HEK293 (cell line): ENCODE data around the gene FDXR.

ENCODE experiments used
- CTCF ChIA-PET: fragments of 350-600 bp; formaldehyde crosslinking; extraction: SDS; loops from one replicate; lab custom pipeline; 2021; ENCODE audit warnings: antibody characterized with exemption; lab: Yijun Ruan, JAX
- POLR2A ChIA-PET: fragments of 300-600 bp; formaldehyde crosslinking; extraction: SDS; loops from one replicate; lab custom pipeline; 2020; ENCODE audit warnings: antibody characterized with exemption, inconsistent platforms; lab: Yijun Ruan, JAX
- H3K27ac ChIP-seq: fragments of 200-500 bp; sonication (Bioruptor generic); 2 replicates; pipeline ENCODE4 v1.5.1; 2014; ENCODE audit warnings: low read depth, low read length, control low read depth, inconsistent platforms; ENCODE audit errors: extremely low read depth
- H3K36me3 ChIP-seq, 2 experiments: fragments of 200-500 bp in 1 of 2; sonication (Bioruptor generic) in 1 of 2; 1 replicate in 1 of 2; 2 replicates in 1 of 2; pipeline ENCODE4 v1.5.1; 2014 to 2017; ENCODE audit warnings: inconsistent platforms in 2 of 2, low read length in 2 of 2; ENCODE audit not compliant: control insufficient read depth in 2 of 2, insufficient read depth in 1 of 2
- H3K4me1 ChIP-seq: fragments of 200-500 bp; sonication (Bioruptor generic); 2 replicates; pipeline ENCODE4 v1.5.1; 2014; ENCODE audit warnings: mild to moderate bottlenecking, low read length, inconsistent platforms; ENCODE audit not compliant: control insufficient read depth, insufficient read depth
- H3K4me3 ChIP-seq: 2 replicates; pipeline ENCODE4 v1.5.1; 2011; ENCODE audit warnings: low read depth, mild to moderate bottlenecking, control low read depth, low read length, moderate library complexity
- H3K9me3 ChIP-seq: fragments of 200-500 bp; sonication (Bioruptor generic); 2 replicates; pipeline ENCODE4 v1.5.1; 2014; ENCODE audit warnings: low read depth, low read length, inconsistent platforms; ENCODE audit not compliant: control insufficient read depth, insufficient read depth
- GLIS2 ChIP-seq: fragments of 450-650 bp; formaldehyde crosslinking; IDR thresholded peaks from 2 replicates; pipeline ENCODE4 v1.5.1; 2016; ENCODE audit warnings: missing biosample characterization, missing genetic modification characterization
- OVOL3 ChIP-seq: fragments of 450-650 bp; formaldehyde crosslinking; IDR thresholded peaks from 2 replicates; pipeline ENCODE4 v1.5.1; 2016; ENCODE audit warnings: missing biosample characterization, missing genetic modification characterization
- PRDM10 ChIP-seq: fragments of 450-650 bp; formaldehyde crosslinking; IDR thresholded peaks from 2 replicates; pipeline ENCODE4 v1.5.1; 2016; ENCODE audit warnings: missing biosample characterization, missing genetic modification characterization
- SCRT2 ChIP-seq: fragments of 450-650 bp; formaldehyde crosslinking; IDR thresholded peaks from 2 replicates; pipeline ENCODE4 v1.5.1; 2016; ENCODE audit warnings: missing biosample characterization, missing genetic modification characterization
- WT1 ChIP-seq: fragments of 450-650 bp; formaldehyde crosslinking; IDR thresholded peaks from 2 replicates; pipeline ENCODE4 v1.5.1; 2016; ENCODE audit warnings: missing biosample characterization, missing genetic modification characterization
- ZBTB17 ChIP-seq: fragments of 450-650 bp; formaldehyde crosslinking; IDR thresholded peaks from 2 replicates; pipeline ENCODE4 v1.5.1; 2016; ENCODE audit warnings: missing biosample characterization, missing genetic modification characterization
- ZFHX2 ChIP-seq: fragments of 450-650 bp; formaldehyde crosslinking; conservative IDR thresholded peaks from 2 replicates; pipeline ENCODE4 v1.5.1; 2016; ENCODE audit warnings: missing biosample characterization, missing genetic modification characterization
- ZNF133 ChIP-seq: fragments of 450-650 bp; formaldehyde crosslinking; IDR thresholded peaks from 2 replicates; pipeline ENCODE4 v1.5.1; 2016; ENCODE audit warnings: missing biosample characterization, missing genetic modification characterization
- ZNF146 ChIP-seq: fragments of 450-650 bp; formaldehyde crosslinking; IDR thresholded peaks from 2 replicates; pipeline ENCODE4 v1.5.1; 2016; ENCODE audit warnings: missing biosample characterization, missing genetic modification characterization
- ZNF174 ChIP-seq: fragments of 450-650 bp; formaldehyde crosslinking; IDR thresholded peaks from 2 replicates; pipeline ENCODE4 v1.5.0; 2017; ENCODE audit warnings: missing biosample characterization, mild to moderate bottlenecking, missing genetic modification characterization
- ZNF184 ChIP-seq: fragments of 450-650 bp; IDR thresholded peaks from 2 replicates; pipeline ENCODE4 v1.5.1; 2018; ENCODE audit warnings: missing biosample characterization, mild to moderate bottlenecking, missing genetic modification characterization
- ZNF266 ChIP-seq: fragments of 450-650 bp; formaldehyde crosslinking; IDR thresholded peaks from 2 replicates; pipeline ENCODE4 v1.5.1; 2016; ENCODE audit warnings: missing biosample characterization, missing genetic modification characterization, low read depth
- ZNF292 ChIP-seq: fragments of 450-650 bp; formaldehyde crosslinking; IDR thresholded peaks from 2 replicates; pipeline ENCODE4 v1.5.1; 2016; ENCODE audit warnings: low read depth, missing biosample characterization, missing genetic modification characterization, borderline replicate concordance
- ZNF324 ChIP-seq: fragments of 450-650 bp; formaldehyde crosslinking; IDR thresholded peaks from 2 replicates; pipeline ENCODE4 v1.5.1; 2016; ENCODE audit warnings: missing biosample characterization, missing genetic modification characterization
- ZNF335 ChIP-seq: fragments of 450-650 bp; formaldehyde crosslinking; conservative IDR thresholded peaks from 2 replicates; pipeline ENCODE4 v1.5.1; 2016; ENCODE audit warnings: missing biosample characterization, missing genetic modification characterization
- ZNF366 ChIP-seq: fragments of 450-650 bp; formaldehyde crosslinking; conservative IDR thresholded peaks from 2 replicates; pipeline ENCODE4 v1.5.1; 2016; ENCODE audit warnings: missing biosample characterization, missing genetic modification characterization
- ZNF37A ChIP-seq: fragments of 450-650 bp; IDR thresholded peaks from 2 replicates; pipeline ENCODE4 v1.5.1; 2018; ENCODE audit warnings: missing biosample characterization, missing genetic modification characterization
- ZNF398 ChIP-seq: fragments of 450-650 bp; formaldehyde crosslinking; IDR thresholded peaks from 2 replicates; pipeline ENCODE4 v1.5.1; 2017; ENCODE audit warnings: missing biosample characterization, missing genetic modification characterization
- ZNF513 ChIP-seq: fragments of 450-650 bp; IDR thresholded peaks from 2 replicates; pipeline ENCODE4 v1.5.1; 2018; ENCODE audit warnings: missing biosample characterization, missing genetic modification characterization
- ZNF529 ChIP-seq: fragments of 450-650 bp; formaldehyde crosslinking; IDR thresholded peaks from 2 replicates; pipeline ENCODE4 v1.5.1; 2017; ENCODE audit warnings: missing genetic modification characterization, missing biosample characterization; ENCODE audit not compliant: insufficient replicate concordance
- ZNF600 ChIP-seq: fragments of 450-650 bp; formaldehyde crosslinking; IDR thresholded peaks from 2 replicates; pipeline ENCODE4 v1.5.1; 2016; ENCODE audit warnings: missing biosample characterization, missing genetic modification characterization
- ZNF623 ChIP-seq: fragments of 450-650 bp; formaldehyde crosslinking; IDR thresholded peaks from 2 replicates; pipeline ENCODE4 v1.5.1; 2016; ENCODE audit warnings: missing biosample characterization, missing genetic modification characterization
- ZNF692 ChIP-seq: fragments of 450-650 bp; formaldehyde crosslinking; IDR thresholded peaks from 2 replicates; pipeline ENCODE4 v1.5.1; 2016; ENCODE audit warnings: missing biosample characterization, missing genetic modification characterization

Gene FDXR

GRCh38 chr17:74871356-74872076 is 1.3 kb downstream of the FDXR start:
- H3K4me3 ChIP-seq = peak overlapping the region; percentile 83; the same call in 1 of the 2 replicates
- ChIA-PET POLR2A (interaction anchor here (1.9 to 3.3 kb wide), 3 partner anchors 9 to 18 kb away, joined by 12 to 47 read pairs (median 40); no protein-coding TSS in a partner anchor), CTCF (interaction anchor here (0.7 to 7.4 kb wide), 7 partner anchors 12 to 305 kb away, joined by 3 to 83 read pairs (median 3); partner anchors contain the start of genes CD300H and GRIN2C)
- no peak overlapping the region for H3K27ac ChIP-seq
- H3K36me3 ChIP-seq = peaks cover 0 to 40% of the 10 kb centered on the region in 2 experiments; a peak in 1 of 3 replicates
- H3K4me1 ChIP-seq = peaks cover 10% of the 10 kb centered on the region
- no peaks in the 10 kb centered on the region for H3K9me3 ChIP-seq
- TF ChIP-seq ZBTB17 (tag by site-specific recombination) = peak; percentile 10; the same call in 1 of the 2 replicates
- TF ChIP-seq ZNF366 (tag by site-specific recombination) = peak; percentile 55
- no peak for TF ChIP-seq SCRT2 (tag by site-specific recombination)
- no peak for TF ChIP-seq ZNF324 (tag by site-specific recombination)
- no peak for TF ChIP-seq ZNF37A (tag by site-specific recombination)
- TF ChIP-seq ZNF513 (tag by site-specific recombination) = no peak
- no peak for TF ChIP-seq PRDM10 (tag by site-specific recombination)
- TF ChIP-seq ZNF146 (tag by site-specific recombination) = no peak
- no peak for TF ChIP-seq ZNF292 (tag by site-specific recombination)
- no peak for TF ChIP-seq ZNF184 (tag by site-specific recombination)
- TF ChIP-seq ZNF529 (tag by site-specific recombination) = no peak
- TF ChIP-seq ZNF266 = no peak
- TF ChIP-seq ZNF692 (tag by site-specific recombination) = no peak
- peak; percentile 18; the same call in 1 of the 2 replicates for TF ChIP-seq ZNF133
- no peak for TF ChIP-seq GLIS2 (tag by site-specific recombination)

- no peak overlapping the region for H3K4me3 ChIP-seq
- no peak overlapping the region for H3K27ac ChIP-seq
- POLR2A ChIA-PET = interaction anchor here (0.6 to 3.3 kb wide), 4 partner anchors 17 to 619 kb away, joined by 3 to 47 read pairs (median 6); no protein-coding TSS in a partner anchor
- no peak for TF ChIP-seq ZNF292 (tag by site-specific recombination)
- TF ChIP-seq ZNF600 (tag by site-specific recombination) = 0 out of 2 replicates have a peak, but pooled peaks have one; percentile 17
- 0 out of 2 replicates have a peak, but pooled peaks have one; percentile 39 for TF ChIP-seq WT1
- TF ChIP-seq ZFHX2 (tag by site-specific recombination) = peak; percentile 50
- TF ChIP-seq OVOL3 = no peak
- TF ChIP-seq ZNF335 (tag by site-specific recombination) = peak; percentile 27; the same call in 1 of the 2 replicates
- no peak for TF ChIP-seq ZNF174 (tag by site-specific recombination)
- TF ChIP-seq ZNF398 (tag by site-specific recombination) = no peak
- peak; percentile 19; the same call in 1 of the 2 replicates for TF ChIP-seq ZNF623 (tag by site-specific recombination)
- TF ChIP-seq, all 188 proteins: peak for 5
- no peaks in the 10 kb centered on the region for H3K9me3 ChIP-seq
- CTCF ChIA-PET = interaction anchor here (0.6 to 7.4 kb wide), 6 partner anchors 10 to 126 kb away, joined by 3 to 83 read pairs (median 5); partner anchors contain the start of gene GRIN2C
- peaks cover 0 to 49% of the 10 kb centered on the region in 2 experiments; a peak in 1 of 3 replicates for H3K36me3 ChIP-seq
- peaks cover 10% of the 10 kb centered on the region for H3K4me1 ChIP-seq
Observed at GRCh38 chr17:74870512-74870911, 2.3 kb downstream of the FDXR start.
